ENCODE results near the gene STX16. TPM values are rescaled to one million over a fixed set of nuclear protein-coding genes. Genes with fewer than 3 reads are reported as not detected.
A peak's percentile ranks its signal among the peaks of the same experiment; 100 is the strongest.

STX16 gene
- total and polyA plus RNA-seq, 9 of the 15 experiments (the other 6 are each of a cell fraction or from before 2014, with no cell fraction given): 4.4 to 43.5 (median 14.7) TPM

DNA sequence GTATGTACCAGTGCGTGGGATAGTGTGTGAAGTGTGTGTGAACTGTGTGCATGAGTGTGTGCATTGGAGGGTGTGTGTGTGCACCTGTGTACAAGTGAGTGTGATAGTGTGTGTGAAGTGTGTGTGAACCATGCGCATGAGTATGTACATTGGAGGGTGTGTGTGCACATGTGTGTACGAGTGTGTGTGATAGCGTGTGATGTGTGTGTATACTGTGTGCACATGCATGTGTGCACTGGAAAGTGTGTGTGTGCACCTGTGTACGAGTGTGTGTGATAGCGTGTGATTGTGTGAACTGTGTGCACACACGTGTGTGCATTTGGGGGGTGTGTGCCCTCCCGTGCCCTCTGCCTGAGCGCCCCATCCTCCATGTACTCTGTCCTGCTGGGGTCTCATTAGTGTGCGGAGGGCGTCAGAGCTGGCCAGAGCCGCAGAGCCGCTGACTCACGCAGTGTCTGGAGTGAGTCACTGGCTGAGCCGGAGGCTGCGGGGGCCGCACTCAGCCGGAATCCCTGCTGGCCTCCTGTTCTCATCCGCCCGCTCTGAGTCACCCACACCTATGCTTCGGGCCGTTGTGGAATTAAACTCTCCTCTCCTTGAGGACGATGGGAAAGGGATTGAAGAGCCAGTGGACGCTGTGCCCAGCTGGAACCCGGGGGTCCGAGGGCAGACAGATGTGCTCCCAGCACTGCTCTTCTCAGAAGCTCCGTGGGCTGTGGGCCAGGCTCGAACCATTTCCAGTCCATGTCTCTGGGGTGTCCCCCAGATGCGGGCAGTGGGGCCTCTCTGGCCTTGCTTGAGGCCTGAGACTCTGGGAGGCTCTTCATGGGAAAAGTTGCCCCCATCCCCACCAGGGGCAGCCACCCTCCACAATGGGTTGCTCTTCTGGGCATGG lies 27.3 kb upstream of the STX16 start (continued):
- TF ChIP-seq RBM17 (IDR thresholded peaks at IDR 0.05; ENCODE audit: borderline replicate concordance, low read depth, low read length) (no peak), ZSCAN29 (IDR thresholded peaks at IDR 0.05) (no peak), BHLHE40 (IDR thresholded peaks at IDR 0.05; ENCODE audit: low read length) (no peak), EWSR1 (IDR thresholded peaks at IDR 0.05; ENCODE audit: borderline replicate concordance, low read depth, partially characterized antibody) (no peak), PHB (CRISPR knock-in tag; IDR thresholded peaks at IDR 0.05) (no peak), CCNT2 (IDR thresholded peaks at IDR 0.05; ENCODE audit: borderline replicate concordance, extremely low read depth, insufficient read length, low read depth, low read length) (peak; percentile 81), HDGF (IDR thresholded peaks at IDR 0.05) (peak; percentile 87; the same call in 1 of the 2 replicates), SUPT5H (IDR thresholded peaks at IDR 0.05) (no peak), DPF2 (IDR thresholded peaks at IDR 0.05) (peak; percentile 96), ZNF561 (CRISPR knock-in tag; conservative IDR thresholded peaks at IDR 0.05) (no peak), SIRT6 (IDR thresholded peaks at IDR 0.05; ENCODE audit: low read depth, low read length) (no peak), EGR1 (conservative IDR thresholded peaks at IDR 0.05) (peak; percentile 92), EP300 (IDR thresholded peaks at IDR 0.05; ENCODE audit: low read length) (peak; percentile 81; the same call in 1 of the 2 replicates), CREM (IDR thresholded peaks at IDR 0.05; ENCODE audit: low read depth) (peak; percentile 75), CBFB (CRISPR knock-in tag; IDR thresholded peaks at IDR 0.05) (peak; percentile 44; the same call in 1 of the 2 replicates), MTF1 (CRISPR knock-in tag; IDR thresholded peaks at IDR 0.05; ENCODE audit: borderline replicate concordance) (no peak), RBM14 (IDR thresholded peaks at IDR 0.05; ENCODE audit: borderline replicate concordance, insufficient read depth, low read depth, low read length) (no peak), MBD2 (IDR thresholded peaks at IDR 0.05; ENCODE audit: borderline replicate concordance, low read depth) (peak; percentile 54; the same call in 1 of the 2 replicates), ZBTB7A (IDR thresholded peaks at IDR 0.05; ENCODE audit: borderline replicate concordance, control insufficient read depth, low read depth, low read length) (peak; percentile 94), FOXJ3 (CRISPR knock-in tag; IDR thresholded peaks at IDR 0.05) (no peak), KAT7 (CRISPR knock-in tag; IDR thresholded peaks at IDR 0.05; ENCODE audit: borderline replicate concordance) (no peak), ZNF354B (CRISPR knock-in tag; IDR thresholded peaks at IDR 0.05) (no peak), SPI1 (IDR thresholded peaks at IDR 0.05; ENCODE audit: borderline replicate concordance, low read depth, low read length) (no peak), ZNF239 (CRISPR knock-in tag; IDR thresholded peaks at IDR 0.05) (no peak), SMARCA5 (IDR thresholded peaks at IDR 0.05) (peak; percentile 94), STAG1 (CRISPR knock-in tag; IDR thresholded peaks at IDR 0.05; ENCODE audit: borderline replicate concordance) (no peak)
- TF ChIP-seq, protein P1, sequence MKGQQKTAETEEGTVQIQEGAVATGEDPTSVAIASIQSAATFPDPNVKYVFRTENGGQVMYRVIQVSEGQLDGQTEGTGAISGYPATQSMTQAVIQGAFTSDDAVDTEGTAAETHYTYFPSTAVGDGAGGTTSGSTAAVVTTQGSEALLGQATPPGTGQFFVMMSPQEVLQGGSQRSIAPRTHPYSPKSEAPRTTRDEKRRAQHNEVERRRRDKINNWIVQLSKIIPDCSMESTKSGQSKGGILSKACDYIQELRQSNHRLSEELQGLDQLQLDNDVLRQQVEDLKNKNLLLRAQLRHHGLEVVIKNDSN (CRISPR knock-in tag; IDR thresholded peaks at IDR 0.05): no peak
- TF ChIP-seq, protein P2, sequence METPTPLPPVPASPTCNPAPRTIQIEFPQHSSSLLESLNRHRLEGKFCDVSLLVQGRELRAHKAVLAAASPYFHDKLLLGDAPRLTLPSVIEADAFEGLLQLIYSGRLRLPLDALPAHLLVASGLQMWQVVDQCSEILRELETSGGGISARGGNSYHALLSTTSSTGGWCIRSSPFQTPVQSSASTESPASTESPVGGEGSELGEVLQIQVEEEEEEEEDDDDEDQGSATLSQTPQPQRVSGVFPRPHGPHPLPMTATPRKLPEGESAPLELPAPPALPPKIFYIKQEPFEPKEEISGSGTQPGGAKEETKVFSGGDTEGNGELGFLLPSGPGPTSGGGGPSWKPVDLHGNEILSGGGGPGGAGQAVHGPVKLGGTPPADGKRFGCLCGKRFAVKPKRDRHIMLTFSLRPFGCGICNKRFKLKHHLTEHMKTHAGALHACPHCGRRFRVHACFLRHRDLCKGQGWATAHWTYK (CRISPR knock-in tag; IDR thresholded peaks at IDR 0.05): no peak
- TF ChIP-seq, protein P3, sequence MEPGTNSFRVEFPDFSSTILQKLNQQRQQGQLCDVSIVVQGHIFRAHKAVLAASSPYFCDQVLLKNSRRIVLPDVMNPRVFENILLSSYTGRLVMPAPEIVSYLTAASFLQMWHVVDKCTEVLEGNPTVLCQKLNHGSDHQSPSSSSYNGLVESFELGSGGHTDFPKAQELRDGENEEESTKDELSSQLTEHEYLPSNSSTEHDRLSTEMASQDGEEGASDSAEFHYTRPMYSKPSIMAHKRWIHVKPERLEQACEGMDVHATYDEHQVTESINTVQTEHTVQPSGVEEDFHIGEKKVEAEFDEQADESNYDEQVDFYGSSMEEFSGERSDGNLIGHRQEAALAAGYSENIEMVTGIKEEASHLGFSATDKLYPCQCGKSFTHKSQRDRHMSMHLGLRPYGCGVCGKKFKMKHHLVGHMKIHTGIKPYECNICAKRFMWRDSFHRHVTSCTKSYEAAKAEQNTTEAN (CRISPR knock-in tag; IDR thresholded peaks at IDR 0.05): peak; percentile 95
